AG20443 (cell line): ENCODE data around the gene PTPDC1.
"Not testable (repeated sequence)": the region's sequence is repeated elsewhere in the genome, so short reads cannot be mapped to it uniquely, and the experiment has no call there.

Experiments used
- DNase-seq: peaks from one replicate; pipeline ENCODE4 v3.0.0; 2012; ENCODE audit warnings: low spot score, mixed read lengths

The PTPDC1 gene

DNA sequence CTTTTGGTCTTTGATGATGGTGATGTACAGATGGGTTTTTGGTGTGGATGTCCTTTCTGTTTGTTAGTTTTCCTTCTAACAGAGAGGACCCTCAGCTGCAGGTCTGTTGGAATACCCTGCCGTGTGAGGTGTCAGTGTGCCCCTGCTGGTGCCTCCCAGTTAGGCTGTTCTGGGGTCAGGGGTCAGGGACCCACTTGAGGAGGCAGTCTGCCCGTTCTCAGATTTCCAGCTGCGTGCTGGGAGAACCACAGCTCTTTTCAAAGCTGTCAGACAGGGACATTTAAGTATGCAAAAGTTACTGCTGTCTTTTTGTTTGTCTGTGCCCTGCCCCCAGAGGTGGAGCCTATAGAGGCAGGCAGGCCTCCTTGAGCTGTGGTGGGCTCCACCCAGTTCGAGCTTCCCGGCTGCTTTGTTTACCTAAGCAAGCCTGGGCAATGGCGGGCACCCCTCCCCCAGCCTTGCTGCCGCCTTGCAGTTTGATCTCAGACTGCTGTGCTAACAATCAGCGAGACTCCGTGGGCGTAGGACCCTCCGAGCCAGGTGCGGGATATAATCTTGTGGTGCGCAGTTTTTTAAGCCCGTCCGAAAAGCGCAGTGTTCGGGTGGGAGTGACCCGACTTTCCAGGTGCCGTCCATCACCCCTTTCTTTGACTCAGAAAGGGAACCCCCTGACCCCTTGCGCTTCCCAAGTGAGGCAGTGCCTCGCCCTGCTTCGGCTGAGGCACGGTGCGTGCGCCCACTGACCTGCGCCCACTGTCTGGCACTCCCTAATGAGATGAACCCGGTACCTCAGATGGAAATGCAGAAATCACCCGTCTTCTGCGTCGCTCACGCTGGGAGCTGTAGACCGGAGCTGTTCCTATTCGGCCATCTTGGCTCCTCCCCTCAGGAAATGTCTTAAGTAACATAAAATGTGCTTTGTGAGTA lies 10.2 kb downstream of the PTPDC1 start:
- DNase-seq = not testable (repeated sequence)

DNA sequence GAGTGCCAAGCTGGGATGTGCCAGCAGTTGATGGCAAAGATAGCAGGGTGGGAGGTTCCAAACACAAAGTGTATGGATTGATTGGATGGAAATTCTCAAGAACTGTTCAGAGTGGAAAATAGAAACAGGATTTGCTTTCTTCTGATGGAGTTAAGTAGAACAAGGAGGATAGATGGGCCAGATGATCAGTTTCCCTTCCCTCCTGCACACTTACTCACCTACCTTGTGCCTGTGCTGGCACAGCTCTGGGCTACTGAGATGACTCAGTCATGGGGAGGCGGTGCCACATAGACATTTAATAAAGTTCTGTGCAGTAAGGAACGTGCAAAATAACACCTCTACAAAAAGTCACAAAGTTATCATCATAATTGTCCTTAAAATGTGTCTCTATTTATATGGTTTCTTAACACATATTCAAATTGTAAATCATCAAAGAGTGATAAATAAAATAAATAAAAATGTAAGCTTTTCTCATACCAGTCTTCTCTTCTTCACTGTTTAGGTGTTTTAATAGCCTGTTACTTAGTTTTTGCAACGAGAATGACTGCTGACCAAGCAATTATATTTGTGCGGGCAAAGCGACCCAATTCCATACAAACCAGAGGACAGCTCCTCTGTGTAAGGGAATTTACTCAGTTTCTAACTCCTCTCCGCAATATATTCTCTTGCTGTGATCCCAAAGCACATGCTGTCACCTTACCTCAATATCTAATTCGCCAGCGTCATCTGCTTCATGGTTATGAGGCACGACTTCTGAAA lies 12.7 kb downstream of the PTPDC1 start:
- no peak for DNase-seq

DNA sequence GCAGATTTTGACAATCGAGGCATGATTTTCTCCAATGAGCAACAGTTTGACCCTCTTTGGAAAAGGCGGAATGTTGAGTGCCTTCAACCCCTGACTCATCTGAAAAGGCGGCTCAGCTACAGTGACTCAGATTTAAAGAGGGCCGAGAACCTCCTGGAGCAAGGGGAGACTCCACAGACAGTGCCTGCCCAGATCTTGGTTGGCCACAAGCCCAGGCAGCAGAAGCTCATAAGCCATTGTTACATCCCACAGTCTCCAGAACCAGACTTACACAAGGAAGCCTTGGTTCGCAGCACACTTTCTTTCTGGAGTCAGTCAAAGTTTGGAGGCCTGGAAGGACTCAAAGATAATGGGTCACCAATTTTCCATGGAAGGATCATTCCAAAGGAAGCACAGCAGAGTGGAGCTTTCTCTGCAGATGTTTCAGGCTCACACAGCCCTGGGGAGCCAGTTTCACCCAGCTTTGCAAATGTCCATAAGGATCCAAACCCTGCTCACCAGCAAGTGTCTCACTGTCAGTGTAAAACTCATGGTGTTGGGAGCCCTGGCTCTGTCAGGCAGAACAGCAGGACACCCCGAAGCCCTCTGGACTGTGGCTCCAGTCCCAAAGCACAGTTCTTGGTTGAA lies 13.6 kb downstream of the PTPDC1 start:
- DNase-seq = peak; percentile 88

DNA sequence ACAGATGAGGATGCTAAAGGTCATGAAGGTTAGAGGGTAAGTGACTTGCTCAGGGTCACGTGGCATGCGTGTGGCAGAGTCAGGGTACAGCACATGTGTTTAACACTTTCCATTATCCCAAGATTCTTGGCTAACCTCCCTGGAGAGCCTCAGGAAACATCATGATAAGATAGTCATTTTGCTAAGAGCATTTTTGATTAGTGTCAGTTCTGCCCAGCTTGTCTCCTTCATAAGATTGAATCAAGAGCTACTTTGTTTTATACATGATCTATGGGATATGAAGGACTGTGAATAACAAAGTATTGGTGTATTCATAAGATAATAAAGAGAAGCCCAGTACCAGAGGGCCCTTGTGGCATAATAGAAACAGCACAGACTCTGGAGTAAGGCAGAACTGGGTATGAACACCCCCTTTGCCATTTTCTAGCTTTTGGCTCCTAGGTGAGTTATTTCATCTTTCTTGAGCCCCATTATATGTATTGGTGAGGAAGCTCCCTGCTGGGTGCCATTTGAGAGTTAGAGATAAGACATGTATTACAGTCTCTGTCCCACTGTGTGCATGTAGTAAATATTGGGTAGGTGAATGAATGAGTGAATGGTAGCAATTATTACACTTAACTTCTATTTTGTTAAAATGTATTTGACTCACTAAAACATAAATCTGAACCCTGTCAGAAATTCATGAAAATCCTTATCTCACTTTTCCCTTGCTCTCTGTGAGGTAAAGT lies 16.1 kb downstream of the PTPDC1 start:
- no peak for DNase-seq

DNA sequence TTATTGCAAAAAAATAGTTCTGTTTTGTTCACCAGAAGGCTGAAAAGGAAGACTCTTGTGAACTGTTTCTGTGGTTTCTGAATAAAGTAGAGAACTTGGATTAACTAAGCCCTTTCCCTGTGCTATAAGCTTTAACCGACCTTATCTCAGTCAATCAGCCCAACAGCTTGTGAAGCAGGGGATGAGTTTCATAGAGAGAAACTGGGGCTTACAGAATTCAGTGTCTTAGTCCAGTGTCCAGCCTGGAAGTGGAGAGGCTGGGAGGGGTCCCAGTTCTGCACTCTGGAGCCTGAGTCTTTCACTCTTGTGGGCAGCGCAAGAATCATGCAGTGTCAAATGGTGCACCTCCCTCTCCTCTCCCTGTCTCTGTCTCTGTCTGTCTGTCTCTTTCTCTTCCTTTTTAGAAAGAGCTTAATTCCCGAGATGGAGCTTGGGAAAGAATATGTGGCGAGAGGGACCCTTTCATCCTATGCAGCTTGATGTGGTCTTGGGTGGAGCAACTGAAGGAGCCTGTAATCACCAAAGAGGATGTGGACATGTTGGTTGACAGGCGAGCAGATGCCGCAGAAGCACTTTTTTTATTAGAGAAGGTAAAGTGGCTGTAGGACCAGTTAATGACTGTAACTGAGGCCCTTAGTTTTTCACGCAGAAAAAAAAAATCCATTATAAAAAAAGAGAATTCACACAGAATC lies 17.0 kb downstream of the PTPDC1 start:
- no peak for DNase-seq

DNA sequence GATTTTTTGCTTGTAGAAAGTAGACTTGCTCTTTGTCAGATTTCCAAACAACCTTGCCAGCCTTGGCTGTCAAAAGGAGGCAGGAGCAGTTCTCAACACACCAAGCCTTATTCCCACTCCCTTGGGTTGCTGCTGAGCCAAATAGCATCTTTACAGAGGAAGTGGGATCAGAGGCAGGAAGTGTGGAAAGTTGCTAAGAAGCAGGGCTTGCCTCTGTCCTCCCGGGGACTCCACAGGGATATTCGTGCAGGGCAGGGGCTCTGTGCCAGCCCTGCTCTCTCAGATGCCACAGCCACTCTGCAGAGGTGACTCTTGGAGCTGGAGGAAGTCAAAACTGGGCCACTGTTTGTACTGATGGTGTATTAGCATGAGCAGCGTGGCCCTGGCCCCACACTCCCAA lies 24.3 kb downstream of the PTPDC1 start:
- DNase-seq = peak; percentile 16

DNA sequence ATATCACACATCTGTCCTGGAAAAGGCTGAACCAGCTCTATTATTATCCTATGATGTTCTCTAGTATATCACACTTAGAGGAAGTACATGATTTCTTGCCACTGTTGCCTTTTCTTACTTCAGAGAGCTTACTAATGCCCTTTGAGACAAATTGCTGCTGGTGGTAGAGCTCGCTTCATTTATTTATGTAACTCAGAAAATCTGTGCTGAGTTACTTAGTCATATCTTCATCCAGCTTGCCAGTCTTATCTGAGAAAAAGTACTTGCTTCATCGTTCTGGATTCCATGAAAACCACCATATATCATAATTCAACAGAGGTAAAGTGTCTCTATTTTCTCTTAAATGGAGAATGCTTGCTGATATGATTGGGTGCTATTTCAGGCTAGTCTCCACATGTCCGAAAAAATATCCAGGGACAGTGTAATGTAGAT lies 26.6 kb downstream of the PTPDC1 start:
- DNase-seq = no peak

DNA sequence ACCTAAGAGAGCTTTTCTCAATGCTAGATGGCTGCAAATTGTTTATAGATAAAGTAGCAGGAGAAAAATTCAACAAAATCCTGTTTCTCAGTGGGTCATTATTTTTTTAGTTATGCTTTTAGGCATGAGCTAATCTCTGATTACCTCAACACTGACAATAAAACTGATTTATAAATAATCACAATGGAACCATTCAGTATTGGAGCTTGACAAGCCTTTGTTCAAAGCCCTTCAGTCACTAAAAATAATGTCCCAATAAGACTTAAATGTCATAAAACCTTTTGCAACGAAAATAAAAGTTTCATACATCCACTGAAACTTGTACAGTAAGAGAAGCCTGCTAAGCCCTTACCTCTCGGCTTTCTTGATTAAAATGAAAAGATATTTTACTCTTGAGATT lies 27.2 kb downstream of the PTPDC1 start:
- no peak for DNase-seq

DNA sequence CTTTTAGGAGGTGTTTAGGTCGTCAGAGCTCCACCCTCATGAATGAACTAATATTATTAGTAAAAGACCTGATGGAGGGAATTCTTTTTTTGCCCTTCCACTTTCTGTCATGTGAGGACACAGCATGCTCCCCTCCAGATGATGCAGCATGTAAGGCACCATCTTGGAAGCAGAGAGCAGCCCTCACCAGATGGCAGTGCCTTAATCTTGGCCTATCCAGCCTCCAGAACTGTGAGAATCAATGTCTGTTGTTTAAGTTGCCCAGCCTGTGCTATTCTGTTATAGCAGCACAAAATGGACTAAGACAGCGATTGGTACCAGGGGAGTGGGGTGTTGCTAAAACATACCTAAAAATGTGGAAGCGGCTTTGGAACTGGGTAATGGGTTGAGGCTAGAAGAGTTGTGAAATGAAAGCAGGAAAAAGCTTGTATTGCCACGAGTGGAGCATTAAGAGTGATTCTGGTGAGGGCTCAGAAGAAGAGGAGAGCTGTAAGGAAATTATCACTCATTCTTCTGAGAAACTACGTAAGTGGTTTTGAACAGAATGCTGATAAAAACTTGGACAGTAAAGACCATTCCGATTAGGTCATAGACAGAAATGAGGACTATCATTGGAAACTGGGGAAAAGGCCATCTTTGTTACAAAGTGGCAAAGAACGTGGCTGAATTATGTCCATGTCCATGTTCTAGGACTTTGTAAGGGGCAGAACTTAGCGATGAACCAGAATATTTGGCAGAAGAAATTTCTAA lies 28.6 kb downstream of the PTPDC1 start:
- DNase-seq = no peak

DNA sequence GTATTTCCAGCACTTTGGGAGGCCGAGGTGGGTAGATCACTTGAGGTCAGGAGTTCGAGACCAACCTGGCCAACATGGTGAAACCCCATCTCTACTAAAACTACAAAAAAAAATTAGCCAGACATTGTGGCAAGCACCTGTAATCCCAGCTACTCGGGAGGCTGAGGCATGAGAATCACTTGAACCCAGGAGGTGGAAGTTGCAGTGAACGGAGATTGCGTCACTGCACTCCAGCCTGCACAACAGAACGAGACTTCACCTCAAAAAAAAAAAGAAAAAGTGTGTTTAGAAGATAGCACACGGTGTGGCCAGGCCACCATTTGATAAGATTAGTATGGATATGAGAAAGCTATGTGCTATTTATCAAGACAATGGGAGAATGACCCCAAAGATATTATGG lies 35.8 kb downstream of the PTPDC1 start:
- DNase-seq = not testable (repeated sequence)

DNA sequence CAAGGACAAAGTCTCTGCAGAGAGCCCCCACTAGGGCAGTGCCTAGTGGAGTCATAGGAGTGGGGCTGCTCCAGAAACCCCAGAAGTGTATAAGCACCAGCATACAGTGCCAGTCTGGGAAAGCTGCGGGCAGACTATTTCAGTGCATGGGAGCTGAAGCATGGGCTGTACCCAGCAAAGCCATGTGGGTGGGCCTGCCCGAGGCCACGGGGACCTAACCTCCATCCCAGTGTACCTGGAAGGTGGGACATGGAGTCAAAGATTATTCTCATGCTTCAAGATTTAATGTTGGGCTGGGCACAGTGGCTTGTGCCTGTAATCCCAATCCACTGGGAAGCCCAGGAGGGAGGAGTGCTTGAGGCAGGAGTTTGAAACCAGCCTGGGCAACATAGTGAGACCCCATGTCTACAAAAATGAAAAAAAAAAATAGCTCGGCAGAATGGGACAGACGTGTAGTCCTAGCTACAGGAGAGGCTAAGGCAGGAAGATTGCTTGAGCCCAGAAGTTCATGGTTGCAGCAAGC lies 36.7 kb downstream of the PTPDC1 start:
- no peak for DNase-seq

DNA sequence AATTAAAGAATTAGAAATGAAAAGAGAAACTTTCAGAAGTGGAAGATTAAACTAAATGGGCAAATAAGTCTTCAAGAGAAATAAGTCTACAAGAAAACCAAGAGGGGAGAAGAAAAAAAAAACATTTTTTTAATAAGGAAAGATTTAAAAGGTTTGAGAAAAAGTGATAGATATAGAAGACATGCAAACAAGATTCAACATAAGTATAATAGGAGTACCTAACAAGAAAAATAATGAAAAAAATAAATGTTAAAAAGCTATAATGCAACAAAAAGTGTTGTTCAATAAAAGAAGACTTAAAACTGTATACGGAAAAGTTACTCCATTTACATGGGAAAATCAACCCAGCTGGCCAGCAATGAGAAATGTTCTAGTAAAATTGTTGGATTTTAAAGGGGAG lies 42.6 kb downstream of the PTPDC1 start:
- DNase-seq = no peak

DNA sequence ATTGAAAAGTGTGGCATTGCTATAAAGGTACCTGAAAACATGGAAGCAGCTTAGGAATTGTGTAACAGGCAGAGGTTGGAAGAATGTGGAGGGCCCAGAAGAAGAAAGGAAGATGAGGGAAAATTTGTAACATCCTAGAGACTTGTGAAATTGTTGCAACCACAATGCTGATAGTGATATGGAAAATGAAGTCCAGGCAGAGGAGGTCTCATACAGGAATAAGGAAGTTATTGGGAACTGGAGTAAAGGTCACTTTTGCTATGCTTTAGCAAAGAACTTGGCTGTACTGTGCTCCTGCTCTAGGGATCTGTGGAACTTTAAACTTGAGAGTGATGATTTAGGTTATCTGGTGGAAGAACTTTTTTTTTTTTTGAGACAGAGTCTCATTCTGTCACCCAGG lies 43.5 kb downstream of the PTPDC1 start:
- no peak for DNase-seq

DNA sequence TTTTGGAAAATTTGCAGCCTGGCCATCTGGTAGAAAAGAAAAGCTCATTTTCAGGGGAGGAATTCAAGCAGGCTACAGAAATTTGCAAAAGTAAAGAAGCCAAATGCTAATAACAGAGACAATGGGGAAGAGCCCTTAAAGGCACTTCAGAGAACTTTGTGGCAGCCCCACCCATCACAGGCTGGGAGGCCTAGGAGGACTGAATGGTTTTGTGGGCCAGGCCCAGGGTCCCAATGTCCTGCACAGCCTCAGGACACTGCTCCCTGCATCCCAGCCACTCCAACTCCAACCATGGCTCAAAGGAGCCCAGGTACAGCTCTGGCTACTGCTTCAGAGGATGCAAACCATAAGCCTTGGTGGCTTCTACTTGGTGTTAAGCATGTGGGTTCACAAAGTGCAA lies 44.3 kb downstream of the PTPDC1 start:
- DNase-seq = no peak

DNA sequence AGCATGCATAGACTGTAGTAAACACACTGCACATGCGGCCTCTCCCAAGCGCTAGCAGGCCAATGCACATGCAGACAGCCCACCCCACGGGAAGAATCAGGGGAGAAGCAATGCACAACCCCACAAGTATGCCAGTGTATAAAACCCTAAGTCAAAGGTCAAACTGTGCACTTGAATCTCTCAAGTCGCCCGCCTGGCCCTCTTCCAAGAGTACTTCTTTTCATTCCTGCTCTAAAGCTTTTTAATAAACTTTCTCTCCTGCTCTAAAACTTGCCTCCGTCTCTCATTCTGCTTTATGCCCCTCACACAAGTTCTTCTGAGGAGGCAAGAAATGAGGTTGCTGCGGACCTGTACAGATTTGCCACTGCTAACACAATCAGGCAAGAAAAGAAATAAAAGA lies 50.4 kb downstream of the PTPDC1 start:
- no peak for DNase-seq

DNA sequence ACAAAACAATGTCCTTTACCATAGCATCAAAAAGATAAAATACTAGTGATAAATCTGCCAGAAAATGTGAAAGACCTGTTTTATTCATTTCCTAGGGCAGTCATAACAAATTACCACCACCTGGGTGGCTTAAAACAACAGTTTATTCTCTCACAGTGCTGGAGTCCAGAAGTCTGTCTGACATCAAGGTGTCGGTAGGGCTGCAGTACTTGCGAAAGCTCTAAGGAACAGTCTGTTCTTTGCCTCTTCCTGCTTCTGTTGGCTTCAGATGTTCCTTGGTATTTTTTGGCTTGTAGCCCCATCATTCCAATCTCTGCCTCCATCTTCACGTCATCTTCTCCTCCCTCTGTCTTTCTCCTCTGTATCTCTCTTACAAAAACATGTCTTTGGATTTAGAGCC lies 51.0 kb downstream of the PTPDC1 start:
- peak; percentile 70 for DNase-seq

DNA sequence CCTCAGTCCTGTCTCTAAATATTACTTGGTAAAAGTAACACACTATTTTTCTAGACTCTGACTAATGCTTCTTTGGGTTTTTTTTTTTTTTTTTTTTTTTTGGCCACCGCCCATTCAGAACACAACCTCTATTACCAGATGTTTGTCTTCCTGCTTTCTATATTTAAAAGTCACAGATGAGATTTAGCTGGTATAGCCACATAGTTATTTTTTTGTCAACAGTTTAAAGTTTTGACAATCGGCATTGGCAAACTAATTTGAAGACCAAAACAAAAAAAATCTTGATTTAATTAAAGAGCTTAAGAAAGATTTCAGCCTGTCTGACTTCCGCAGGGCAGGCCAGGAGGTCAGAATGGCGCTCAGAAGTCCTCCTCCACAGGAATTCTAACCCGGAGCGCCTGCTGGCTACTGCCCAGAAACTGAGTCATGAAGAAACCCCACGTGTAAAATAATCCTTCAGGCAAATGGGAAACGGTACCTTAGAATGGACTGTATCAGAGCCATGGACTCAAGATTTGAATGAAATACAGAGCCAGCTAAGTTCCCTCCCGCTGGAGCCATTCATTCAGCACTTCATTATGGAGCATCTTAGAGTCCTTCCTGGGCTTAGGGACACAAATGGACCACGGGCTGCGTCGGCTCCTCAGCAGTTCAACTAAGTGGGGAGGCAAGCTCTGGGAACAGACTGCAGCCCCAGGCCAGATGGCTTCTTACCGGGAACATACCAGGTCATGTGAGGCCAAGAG lies 55.6 kb downstream of the PTPDC1 start:
- peak; percentile 93 for DNase-seq

DNA sequence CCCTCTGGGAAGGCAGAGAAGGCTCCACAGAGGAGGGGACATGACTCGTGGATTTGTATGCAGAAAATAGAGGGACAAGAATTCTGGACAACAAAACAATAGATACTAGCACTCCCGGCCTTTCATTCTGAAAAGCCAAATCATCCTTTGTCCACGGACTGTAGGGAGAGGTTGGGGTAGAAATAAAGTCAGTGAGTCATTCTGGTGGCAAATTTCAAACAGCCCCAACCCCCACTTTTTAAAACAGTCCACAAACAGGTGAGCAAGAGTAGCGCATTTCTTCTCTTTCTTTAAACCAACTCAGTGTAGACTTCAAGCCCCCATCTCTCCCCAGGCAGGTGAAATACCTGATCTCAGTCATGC lies 56.1 kb downstream of the PTPDC1 start:
- DNase-seq = no peak
